Measurements from ENCODE around the gene CUL7.
"Not testable (repeated sequence)": the region's sequence is repeated elsewhere in the genome, so short reads cannot be mapped to it uniquely, and the experiment has no call there.

DNA sequence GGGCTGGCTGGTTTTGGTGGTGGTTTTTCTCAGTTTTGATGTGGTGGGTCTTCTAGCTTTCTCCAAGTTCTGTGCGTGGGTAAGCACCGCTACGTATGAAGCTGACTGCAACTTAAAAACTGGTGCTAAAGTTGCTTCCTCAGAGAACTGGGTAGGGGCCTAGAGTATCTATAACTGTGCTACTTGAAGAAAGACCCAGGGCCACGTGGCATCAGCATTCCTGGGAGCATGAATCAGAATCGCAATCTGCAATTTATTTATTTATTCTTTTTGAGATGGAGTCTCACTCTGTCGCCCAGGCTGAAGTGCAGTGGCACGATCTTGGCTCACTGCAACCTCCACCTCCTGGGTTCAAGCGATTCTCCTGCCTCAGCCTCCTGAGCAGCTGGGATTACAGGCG lies 28.3 kb upstream of the CUL7 start:
- TF ChIP-seq, protein P1, sequence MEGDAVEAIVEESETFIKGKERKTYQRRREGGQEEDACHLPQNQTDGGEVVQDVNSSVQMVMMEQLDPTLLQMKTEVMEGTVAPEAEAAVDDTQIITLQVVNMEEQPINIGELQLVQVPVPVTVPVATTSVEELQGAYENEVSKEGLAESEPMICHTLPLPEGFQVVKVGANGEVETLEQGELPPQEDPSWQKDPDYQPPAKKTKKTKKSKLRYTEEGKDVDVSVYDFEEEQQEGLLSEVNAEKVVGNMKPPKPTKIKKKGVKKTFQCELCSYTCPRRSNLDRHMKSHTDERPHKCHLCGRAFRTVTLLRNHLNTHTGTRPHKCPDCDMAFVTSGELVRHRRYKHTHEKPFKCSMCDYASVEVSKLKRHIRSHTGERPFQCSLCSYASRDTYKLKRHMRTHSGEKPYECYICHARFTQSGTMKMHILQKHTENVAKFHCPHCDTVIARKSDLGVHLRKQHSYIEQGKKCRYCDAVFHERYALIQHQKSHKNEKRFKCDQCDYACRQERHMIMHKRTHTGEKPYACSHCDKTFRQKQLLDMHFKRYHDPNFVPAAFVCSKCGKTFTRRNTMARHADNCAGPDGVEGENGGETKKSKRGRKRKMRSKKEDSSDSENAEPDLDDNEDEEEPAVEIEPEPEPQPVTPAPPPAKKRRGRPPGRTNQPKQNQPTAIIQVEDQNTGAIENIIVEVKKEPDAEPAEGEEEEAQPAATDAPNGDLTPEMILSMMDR (optimal IDR thresholded peaks at IDR 0.05 in 1 of 3, IDR thresholded peaks at IDR 0.05 in 1 of 3, conservative IDR thresholded peaks at IDR 0.05 in 1 of 3; ENCODE audit: extremely low read depth in 1 of 3, insufficient read depth in 2 of 3, low read length in 3 of 3) = not testable (repeated sequence)
- not testable (repeated sequence) for TF ChIP-seq EZH2 (IDR thresholded peaks at IDR 0.05; ENCODE audit: low read length)

All from keratinocyte (primary cell).